Measurements from ENCODE around the gene NDC80.

GRCh38 chr18:2537296-2537695 is 34.1 kb upstream of the NDC80 start:
- TF ChIP-seq RAD21 (conservative IDR thresholded peaks at IDR 0.05) (no peak), CTCF (IDR thresholded peaks at IDR 0.05; ENCODE audit: poor library complexity, severe bottlenecking) (no peak)
